ENCODE measurements around the gene MALRD1.

- TF ChIP-seq CTCF (conservative IDR thresholded peaks at IDR 0.05; ENCODE audit: low read depth, low read length) (no peak), EZH2 (IDR thresholded peaks at IDR 0.05; ENCODE audit: borderline replicate concordance, low read depth, low read length, poor library complexity, severe bottlenecking) (no peak)
Measured at GRCh38 chr10:19518109-19518508, 469.5 kb downstream of the MALRD1 start.

Measured in A673 (cell line).